ENCODE data around the gene TTC29. TPM values are rescaled to one million over a fixed set of nuclear protein-coding genes. Genes with fewer than 3 reads are reported as not detected.

The TTC29 gene
- polyA plus RNA-seq, 1 of the 3 experiments (the other 2 are of a cell fraction) = not detected

GRCh38 chr4:146930673-146931072 lies 15.0 kb downstream of the TTC29 start:
- no peak overlapping the region for H3K9ac ChIP-seq
- no peaks in the 10 kb centered on the region; the same call in 1 of the 2 replicates for H3K27me3 ChIP-seq (ENCODE audit: insufficient read depth)
- POLR2A ChIA-PET = no interaction called here
- no peak for DNase-seq
- no peaks in the 10 kb centered on the region for H3F3A ChIP-seq (replicated peaks; ENCODE audit: insufficient read depth)
- no peak overlapping the region for H2AFZ ChIP-seq (ENCODE audit: low read depth)
- no peaks in the 10 kb centered on the region for H3K79me2 ChIP-seq (ENCODE audit: insufficient read depth)
- 62% methylated on average over 2 of the region's 2 CpGs for WGBS (ENCODE audit: low lambda C conversion rate)
- H3K4me3 ChIP-seq (ENCODE audit: low read depth in 2 of 2, low read length in 1 of 2) = no peak overlapping the region
- H4K20me1 ChIP-seq (ENCODE audit: insufficient read depth) = no peaks in the 10 kb centered on the region
- H3K4me1 ChIP-seq (ENCODE audit: control insufficient read depth in 1 of 2, insufficient read depth in 2 of 2, low read depth in 1 of 2, low read length in 1 of 2) = no peaks in the 10 kb centered on the region
- no peaks in the 10 kb centered on the region for H3K9me2 ChIP-seq
- no peaks in the 10 kb centered on the region for H3K36me3 ChIP-seq (replicated peaks in 1 of 2; ENCODE audit: control insufficient read depth in 1 of 2, insufficient read depth in 2 of 2, low read length in 1 of 2)
- CTCF ChIA-PET = interaction anchor here (1.2 kb wide), 1 partner anchor 166 kb away, joined by 4 read pairs; no protein-coding TSS in a partner anchor
- no peak overlapping the region for H3K27ac ChIP-seq (ENCODE audit: low read depth in 2 of 2, low read length in 1 of 2)
- no peak overlapping the region for H3K4me2 ChIP-seq
- no peak for TF ChIP-seq MEF2A (IDR thresholded peaks at IDR 0.05; ENCODE audit: borderline replicate concordance, low read depth)
- TF ChIP-seq RFX5 (IDR thresholded peaks at IDR 0.05; ENCODE audit: low read length) = no peak
- no peak for TF ChIP-seq ZBTB33 (IDR thresholded peaks at IDR 0.05; ENCODE audit: borderline replicate concordance, low read depth)
- no peak for TF ChIP-seq TCF12 (IDR thresholded peaks at IDR 0.05)
- TF ChIP-seq ELF1 (IDR thresholded peaks at IDR 0.05) = no peak
- TF ChIP-seq FOXJ3 (CRISPR knock-in tag; IDR thresholded peaks at IDR 0.05) = no peak
- TF ChIP-seq NFIC (IDR thresholded peaks at IDR 0.05; ENCODE audit: borderline replicate concordance) = no peak
- TF ChIP-seq MXI1 (IDR thresholded peaks at IDR 0.05; ENCODE audit: low read depth, low read length) = no peak
- no peak for TF ChIP-seq JUND (IDR thresholded peaks at IDR 0.05)
- no peak for TF ChIP-seq POLR2AphosphoS5 (IDR thresholded peaks at IDR 0.05; ENCODE audit: low read depth, low read length)
- TF ChIP-seq USF2 (IDR thresholded peaks at IDR 0.05; ENCODE audit: borderline replicate concordance, low read depth, low read length) = no peak
- no peak for TF ChIP-seq FOXM1 (IDR thresholded peaks at IDR 0.05; ENCODE audit: low read depth)
- TF ChIP-seq GATA2 (CRISPR knock-in tag; IDR thresholded peaks at IDR 0.05) = no peak
- TF ChIP-seq NRF1 (IDR thresholded peaks at IDR 0.05; ENCODE audit: low read depth, low read length) = no peak
- TF ChIP-seq GABPA (IDR thresholded peaks at IDR 0.05; ENCODE audit: low read depth) = no peak
- no peak for TF ChIP-seq CHD2 (IDR thresholded peaks at IDR 0.05; ENCODE audit: low read length, partially characterized antibody)
- no peak for TF ChIP-seq PBX3 (IDR thresholded peaks at IDR 0.05)
- H3K9me3 ChIP-seq = no peaks in the 10 kb centered on the region

GRCh38 chr4:146927695-146928094 lies 18.0 kb downstream of the TTC29 start:
- ChIA-PET CTCF (interaction anchor here (1.3 to 1.5 kb wide), 3 partner anchors 11 to 169 kb away, joined by 3 to 4 read pairs (median 3); no protein-coding TSS in a partner anchor), POLR2A (no interaction called here)
- no peak overlapping the region for H2AFZ ChIP-seq (ENCODE audit: low read depth)
- TF ChIP-seq FOSL2 (IDR thresholded peaks at IDR 0.05; ENCODE audit: borderline replicate concordance, low read depth) = no peak
- no peak for TF ChIP-seq NRF1 (IDR thresholded peaks at IDR 0.05; ENCODE audit: low read depth, low read length)
- TF ChIP-seq MEF2A (IDR thresholded peaks at IDR 0.05; ENCODE audit: borderline replicate concordance, low read depth) = no peak
- TF ChIP-seq TEAD4 (IDR thresholded peaks at IDR 0.05; ENCODE audit: borderline replicate concordance, insufficient read depth) = no peak
- TF ChIP-seq SIN3A (IDR thresholded peaks at IDR 0.05; ENCODE audit: borderline replicate concordance, low read depth, low read length) = no peak
- no peak for TF ChIP-seq SMC3 (IDR thresholded peaks at IDR 0.05; ENCODE audit: low read depth, low read length)
- TF ChIP-seq FOXJ3 (CRISPR knock-in tag; IDR thresholded peaks at IDR 0.05) = no peak
- no peak for TF ChIP-seq RCOR1 (IDR thresholded peaks at IDR 0.05; ENCODE audit: low read length)
- TF ChIP-seq RAD21 (IDR thresholded peaks at IDR 0.05; ENCODE audit: low read length) = no peak
- no peak for TF ChIP-seq IRF3 (IDR thresholded peaks at IDR 0.05; ENCODE audit: low read depth, low read length)
- no peak for TF ChIP-seq TCF12 (IDR thresholded peaks at IDR 0.05)

More at GRCh38 chr4:146927695-146928094, 18.0 kb downstream of the TTC29 start:
- Histone ChIP-seq H3K4me2 (no peak overlapping the region), H3K9me3 (no peaks in the 10 kb centered on the region), H3K79me2 (ENCODE audit: insufficient read depth) (no peaks in the 10 kb centered on the region), H3K9ac (no peak overlapping the region), H3K36me3 (replicated peaks in 1 of 2; ENCODE audit: control insufficient read depth in 1 of 2, insufficient read depth in 2 of 2, low read length in 1 of 2) (no peaks in the 10 kb centered on the region), H3K4me1 (ENCODE audit: control insufficient read depth in 1 of 2, insufficient read depth in 2 of 2, low read depth in 1 of 2, low read length in 1 of 2) (no peaks in the 10 kb centered on the region), H3K9me2 (no peaks in the 10 kb centered on the region), H3K27me3 (ENCODE audit: insufficient read depth) (no peaks in the 10 kb centered on the region), H3F3A (replicated peaks; ENCODE audit: insufficient read depth) (no peaks in the 10 kb centered on the region), H3K4me3 (ENCODE audit: low read depth in 2 of 2, low read length in 1 of 2) (no peak overlapping the region), H4K20me1 (ENCODE audit: insufficient read depth) (no peaks in the 10 kb centered on the region), H3K27ac (ENCODE audit: low read depth in 2 of 2, low read length in 1 of 2) (no peak overlapping the region)
- WGBS (ENCODE audit: low lambda C conversion rate) = 13% methylated on average over 2 of the region's 2 CpGs
- DNase-seq = no peak

Measured in SK-N-SH (cell line).